Activated naive CD8-positive, alpha-beta T cell (primary cell): ENCODE measurements around the gene NUBP2.

Source experiments
- H3K27ac Mint-ChIP-seq: one replicate; pipeline ENCODE4 v1.8.0; 2021; ENCODE audit warnings: mixed read lengths
- H3K27me3 Mint-ChIP-seq: one replicate; pipeline ENCODE4 v1.8.0; 2021; ENCODE audit warnings: mixed read lengths
- H3K36me3 Mint-ChIP-seq: one replicate; pipeline ENCODE4 v1.8.0; 2021; ENCODE audit warnings: mixed read lengths
- H3K4me1 Mint-ChIP-seq: one replicate; pipeline ENCODE4 v1.8.0; 2021; ENCODE audit warnings: low read depth, mixed read lengths
- H3K4me3 Mint-ChIP-seq: one replicate; pipeline ENCODE4 v1.8.0; 2021; ENCODE audit warnings: mild to moderate bottlenecking, mixed read lengths
- H3K9me3 Mint-ChIP-seq: one replicate; pipeline ENCODE4 v1.8.0; 2021; ENCODE audit warnings: low read depth, mixed read lengths

NUBP2 gene

DNA sequence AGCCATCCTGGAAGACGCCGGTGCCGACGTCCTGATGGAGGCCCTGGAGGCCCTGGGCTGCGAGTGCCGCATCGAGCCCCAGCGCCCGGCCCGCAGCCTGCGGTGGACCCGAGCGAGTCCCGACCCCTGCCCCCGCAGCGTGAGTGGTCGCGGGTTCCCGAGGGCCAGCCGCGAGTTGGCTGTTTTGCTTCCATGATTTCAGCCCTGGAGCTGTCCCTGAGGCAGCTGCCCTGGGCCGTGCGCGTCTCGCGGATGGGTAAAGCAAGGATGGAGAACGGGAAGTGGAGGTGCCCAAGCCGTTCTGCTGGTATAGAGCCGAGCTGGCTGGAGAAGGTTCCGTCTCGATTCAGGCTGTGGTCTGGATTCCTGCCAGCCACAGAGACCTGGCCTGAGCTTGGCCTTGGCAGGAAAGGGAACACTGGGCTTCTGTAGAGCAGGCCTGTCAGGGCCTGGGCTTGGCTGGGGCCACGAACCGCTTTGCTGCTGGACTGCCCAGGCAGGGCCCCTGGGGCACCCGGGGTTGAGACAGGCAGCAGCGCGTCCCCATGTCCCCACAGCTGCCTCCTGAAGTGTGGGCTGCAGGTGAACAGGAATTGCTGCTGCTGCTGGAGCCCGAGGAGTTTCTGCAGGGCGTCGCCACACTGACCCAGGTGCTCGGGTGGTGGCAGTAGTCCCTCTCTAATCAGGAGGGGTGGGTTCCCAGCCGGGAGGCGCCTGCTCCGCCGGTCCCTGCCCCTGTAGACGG lies 8.9 kb upstream of the NUBP2 start:
- Mint-ChIP-seq H3K4me3 (peak overlapping the region; percentile 99), H3K4me1 (peaks cover 6% of the 10 kb centered on the region), H3K27ac (no peak overlapping the region), H3K36me3 (peaks cover 3% of the 10 kb centered on the region), H3K27me3 (no peaks in the 10 kb centered on the region), H3K9me3 (no peaks in the 10 kb centered on the region)

DNA sequence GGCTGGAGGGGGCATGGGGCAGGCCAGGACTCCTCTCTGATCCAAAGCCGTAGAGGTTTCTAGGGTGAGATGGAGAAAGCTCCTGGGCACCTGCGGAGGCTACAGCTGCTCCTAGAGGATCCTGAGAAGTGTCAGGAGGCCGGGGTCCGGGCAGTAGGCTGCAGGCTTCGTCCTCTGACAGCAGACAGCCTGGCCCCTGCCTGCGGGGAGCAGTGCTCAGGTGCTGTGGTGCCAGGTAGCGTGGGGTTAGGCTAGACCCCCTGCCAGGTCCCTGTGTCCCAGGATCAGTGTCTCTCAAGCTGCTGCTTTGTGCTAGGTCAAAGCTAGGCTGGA lies 8.3 kb upstream of the NUBP2 start:
- Mint-ChIP-seq H3K4me1 (peaks cover 6% of the 10 kb centered on the region), H3K27ac (no peak overlapping the region), H3K27me3 (no peaks in the 10 kb centered on the region), H3K4me3 (peak overlapping the region; percentile 13), H3K9me3 (no peaks in the 10 kb centered on the region), H3K36me3 (peaks cover 3% of the 10 kb centered on the region)

GRCh38 chr16:1775006-1775845 lies 7.5 kb upstream of the NUBP2 start:
- Mint-ChIP-seq H3K27ac (no peak overlapping the region), H3K27me3 (no peaks in the 10 kb centered on the region), H3K4me1 (peaks cover 3% of the 10 kb centered on the region), H3K4me3 (peak overlapping the region; percentile 61), H3K9me3 (no peaks in the 10 kb centered on the region), H3K36me3 (peaks cover 3% of the 10 kb centered on the region)

- Mint-ChIP-seq H3K4me3 (no peak overlapping the region), H3K4me1 (peaks cover 2% of the 10 kb centered on the region), H3K9me3 (no peaks in the 10 kb centered on the region), H3K36me3 (peaks cover 3% of the 10 kb centered on the region), H3K27me3 (no peaks in the 10 kb centered on the region), H3K27ac (no peak overlapping the region)
Observed at GRCh38 chr16:1775846-1776671, 6.7 kb upstream of the NUBP2 start.

- H3K27me3 Mint-ChIP-seq, result no peaks in the 10 kb centered on the region
- peaks cover 3% of the 10 kb centered on the region for H3K36me3 Mint-ChIP-seq
- no peak overlapping the region for H3K27ac Mint-ChIP-seq
- H3K4me1 Mint-ChIP-seq, result peaks cover 8% of the 10 kb centered on the region
- H3K9me3 Mint-ChIP-seq, result no peaks in the 10 kb centered on the region
- no peak overlapping the region for H3K4me3 Mint-ChIP-seq
Observed at GRCh38 chr16:1776672-1776955, 6.1 kb upstream of the NUBP2 start.

- no peaks in the 10 kb centered on the region for H3K27me3 Mint-ChIP-seq
- H3K36me3 Mint-ChIP-seq, result peaks cover 3% of the 10 kb centered on the region
- H3K27ac Mint-ChIP-seq, result no peak overlapping the region
- H3K4me1 Mint-ChIP-seq, result peaks cover 10% of the 10 kb centered on the region
- no peak overlapping the region for H3K4me3 Mint-ChIP-seq
- H3K9me3 Mint-ChIP-seq, result no peaks in the 10 kb centered on the region
Observed at GRCh38 chr16:1776991-1777374, 5.8 kb upstream of the NUBP2 start.

- Mint-ChIP-seq H3K4me1 (peaks cover 8% of the 10 kb centered on the region), H3K36me3 (no peaks in the 10 kb centered on the region), H3K9me3 (no peaks in the 10 kb centered on the region), H3K27me3 (no peaks in the 10 kb centered on the region), H3K4me3 (no peak overlapping the region), H3K27ac (no peak overlapping the region)
Observed at GRCh38 chr16:1777375-1778199, 5.2 kb upstream of the NUBP2 start.

DNA sequence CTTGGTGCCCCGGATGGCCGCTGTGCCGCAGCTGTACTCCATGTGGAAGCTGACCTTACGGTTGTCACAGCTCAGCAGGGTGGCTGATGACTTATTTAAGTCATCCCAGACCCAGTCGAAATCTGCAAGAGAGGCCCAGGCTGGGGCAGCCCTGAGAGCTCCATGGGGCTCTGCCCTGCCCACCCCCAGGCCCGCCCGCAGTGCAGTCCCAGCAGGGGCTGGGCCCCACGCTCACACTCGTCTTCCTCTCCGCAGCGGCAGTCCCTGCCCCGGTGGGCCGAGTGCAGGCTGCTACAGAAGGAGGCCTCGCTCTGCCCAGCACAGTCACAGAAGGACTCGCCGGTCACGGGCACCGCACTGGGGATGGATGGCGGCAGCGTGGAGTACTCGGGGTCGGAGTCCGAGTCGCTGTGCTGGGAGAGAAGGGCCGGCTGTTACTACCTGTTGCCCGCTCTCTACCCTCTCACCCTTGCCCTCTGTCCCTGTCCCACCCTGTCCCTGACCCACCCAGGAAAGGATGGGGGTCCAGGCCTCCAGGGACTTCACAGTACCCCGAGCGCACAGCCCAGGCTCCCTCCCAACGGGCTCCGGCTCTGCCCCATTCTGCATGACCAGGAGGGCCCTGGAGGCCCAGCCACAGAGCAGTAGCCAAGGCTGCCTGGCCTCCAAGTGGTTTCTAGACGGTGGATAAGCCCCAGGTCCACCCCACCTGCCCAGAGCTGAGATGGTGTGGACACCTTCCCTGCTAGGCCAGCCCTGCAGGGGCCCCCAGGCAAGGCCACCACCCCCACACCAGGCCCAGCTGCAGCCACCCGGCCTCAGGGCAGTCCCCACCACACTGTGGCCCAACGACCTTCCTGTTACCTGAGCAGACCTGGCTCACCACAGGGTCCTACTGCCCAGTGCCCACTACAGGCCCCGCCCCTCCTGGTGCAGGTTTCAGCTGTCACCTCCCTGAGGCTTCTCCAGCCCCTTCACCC lies 4.3 kb upstream of the NUBP2 start:
- Mint-ChIP-seq H3K36me3 (no peaks in the 10 kb centered on the region), H3K27ac (no peak overlapping the region), H3K27me3 (no peaks in the 10 kb centered on the region), H3K4me3 (no peak overlapping the region), H3K9me3 (no peaks in the 10 kb centered on the region), H3K4me1 (peaks cover 11% of the 10 kb centered on the region)

- H3K4me3 Mint-ChIP-seq, result no peak overlapping the region
- no peaks in the 10 kb centered on the region for H3K36me3 Mint-ChIP-seq
- no peak overlapping the region for H3K27ac Mint-ChIP-seq
- peaks cover 16% of the 10 kb centered on the region for H3K4me1 Mint-ChIP-seq
- H3K9me3 Mint-ChIP-seq, result no peaks in the 10 kb centered on the region
- no peaks in the 10 kb centered on the region for H3K27me3 Mint-ChIP-seq
Observed at GRCh38 chr16:1779234-1779701, 3.5 kb upstream of the NUBP2 start.

DNA sequence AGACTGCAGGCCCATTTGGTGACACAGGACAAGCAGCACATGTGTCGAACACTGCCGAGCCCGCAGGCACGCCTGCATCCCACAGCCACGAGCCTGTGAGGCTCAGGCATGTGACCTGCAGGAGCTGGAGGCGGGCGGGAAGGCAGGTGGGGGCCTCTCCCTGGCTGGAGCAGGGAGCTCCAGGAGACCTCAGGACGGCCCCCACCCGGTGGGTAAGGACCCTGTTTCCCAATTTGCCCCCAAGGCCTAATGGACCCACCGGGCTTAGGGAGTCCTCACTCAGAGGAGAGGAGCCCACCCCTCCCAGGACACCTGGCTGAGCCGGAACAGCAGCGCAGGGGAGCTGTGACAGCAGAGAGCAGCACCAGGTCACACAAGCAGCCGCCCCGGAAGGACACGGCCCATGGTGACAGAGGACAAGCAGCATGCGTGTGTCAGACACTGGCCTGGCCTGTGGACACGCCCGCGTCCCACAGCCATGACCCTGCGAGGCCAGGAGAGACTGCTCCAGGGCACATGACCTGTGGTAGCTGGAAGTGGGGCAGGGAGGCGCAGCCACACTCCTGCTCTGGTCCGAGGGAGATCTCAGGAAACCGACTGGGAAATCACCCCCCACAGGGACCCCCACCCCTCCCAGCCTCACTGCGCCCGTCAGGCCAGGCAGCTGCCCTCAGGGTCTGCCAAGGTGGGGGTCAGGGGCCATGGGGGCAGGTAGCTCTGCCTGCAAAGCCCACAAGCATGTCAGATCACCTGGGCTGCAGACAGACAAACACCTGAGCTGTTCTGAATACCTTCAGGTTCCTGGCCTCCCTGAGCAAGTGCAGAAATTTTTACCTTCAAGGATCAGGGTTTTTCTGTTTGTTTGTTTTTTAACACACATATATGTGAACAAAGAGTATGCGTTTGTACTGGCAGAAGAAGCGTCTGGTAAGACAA lies 2.8 kb upstream of the NUBP2 start:
- Mint-ChIP-seq H3K36me3 (no peaks in the 10 kb centered on the region), H3K9me3 (no peaks in the 10 kb centered on the region), H3K27me3 (no peaks in the 10 kb centered on the region), H3K4me1 (peaks cover 18% of the 10 kb centered on the region), H3K4me3 (peak overlapping the region; percentile 66), H3K27ac (no peak overlapping the region)

DNA sequence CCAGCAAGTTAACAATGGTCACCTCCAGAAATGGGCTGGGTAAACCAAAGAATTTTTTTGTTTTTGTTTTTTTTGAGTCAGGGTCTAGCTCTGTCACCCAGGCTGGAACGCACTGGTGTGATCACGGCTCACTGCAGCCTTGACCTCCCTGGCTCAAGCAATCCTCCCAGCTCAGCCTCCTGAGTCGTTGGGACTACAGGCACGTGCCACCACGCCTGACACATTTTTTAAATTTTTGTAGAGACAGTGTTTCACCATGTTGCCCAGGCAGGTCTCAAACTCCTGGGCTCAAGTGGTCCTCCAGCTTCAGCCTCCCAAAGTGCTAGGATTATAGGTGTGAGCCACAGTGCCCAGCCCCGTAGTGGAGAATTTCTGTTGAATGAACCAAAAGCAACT lies 2.1 kb upstream of the NUBP2 start:
- H3K4me3 Mint-ChIP-seq, result peak overlapping the region; percentile 86
- H3K36me3 Mint-ChIP-seq, result no peaks in the 10 kb centered on the region
- peaks cover 20% of the 10 kb centered on the region for H3K4me1 Mint-ChIP-seq
- H3K9me3 Mint-ChIP-seq, result no peaks in the 10 kb centered on the region
- no peaks in the 10 kb centered on the region for H3K27me3 Mint-ChIP-seq
- no peak overlapping the region for H3K27ac Mint-ChIP-seq

- H3K36me3 Mint-ChIP-seq, result no peaks in the 10 kb centered on the region
- H3K4me1 Mint-ChIP-seq, result peaks cover 20% of the 10 kb centered on the region
- H3K4me3 Mint-ChIP-seq, result peak overlapping the region; percentile 86
- peak overlapping the region; percentile 76 for H3K27ac Mint-ChIP-seq
- no peaks in the 10 kb centered on the region for H3K27me3 Mint-ChIP-seq
- no peaks in the 10 kb centered on the region for H3K9me3 Mint-ChIP-seq
Observed at GRCh38 chr16:1781254-1781653, 1.5 kb upstream of the NUBP2 start.
